Activated naive CD8-positive, alpha-beta T cell treated with anti-CD3 and anti-CD28 coated beads, Interleukin-2, amount 50 U/mL, for 16 hours (primary cell): ENCODE data around the gene BRSK2.

Experiments used
- DNase-seq: peaks from one replicate; pipeline ENCODE4 v3.0.0-alpha.2; 2020; ENCODE audit warnings: low read depth, low spot score

BRSK2 gene

GRCh38 chr11:1375955-1376258 lies 13.8 kb upstream of the BRSK2 start:
- no peak for DNase-seq

- no peak for DNase-seq
These were observed 12.4 kb upstream of the BRSK2 start for GRCh38 chr11:1377231-1377780.

DNA sequence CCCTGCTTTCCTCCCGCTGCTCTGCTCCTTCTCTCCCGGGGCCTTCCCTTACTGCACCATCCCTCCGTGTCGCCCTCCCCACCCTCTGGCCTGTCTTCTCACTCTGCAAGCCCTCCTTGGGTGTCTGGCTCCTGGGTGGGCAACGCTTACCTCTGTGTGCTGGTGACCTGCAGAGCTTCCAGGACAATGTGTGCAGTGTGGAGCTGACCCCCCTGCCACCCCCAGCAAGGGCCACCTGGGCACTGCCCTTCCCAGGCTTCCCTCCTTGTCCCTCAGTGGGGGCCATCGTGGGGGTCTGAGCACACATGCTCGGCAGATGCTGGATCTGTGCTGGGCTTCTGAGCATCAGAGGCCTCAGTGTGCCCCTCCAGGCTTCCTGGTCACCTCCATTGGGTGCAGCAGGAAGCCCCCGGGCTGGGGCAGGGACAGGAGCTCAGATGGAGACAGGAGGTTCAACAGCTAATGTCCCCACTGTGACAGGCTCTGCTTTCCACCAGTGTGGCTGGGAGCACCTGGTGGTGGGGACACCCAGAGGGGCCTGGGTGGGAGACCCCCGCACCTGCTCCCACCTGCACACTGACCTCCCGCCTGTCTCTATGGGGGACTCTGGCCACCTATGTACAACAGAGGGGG lies 7.8 kb upstream of the BRSK2 start:
- no peak for DNase-seq

DNA sequence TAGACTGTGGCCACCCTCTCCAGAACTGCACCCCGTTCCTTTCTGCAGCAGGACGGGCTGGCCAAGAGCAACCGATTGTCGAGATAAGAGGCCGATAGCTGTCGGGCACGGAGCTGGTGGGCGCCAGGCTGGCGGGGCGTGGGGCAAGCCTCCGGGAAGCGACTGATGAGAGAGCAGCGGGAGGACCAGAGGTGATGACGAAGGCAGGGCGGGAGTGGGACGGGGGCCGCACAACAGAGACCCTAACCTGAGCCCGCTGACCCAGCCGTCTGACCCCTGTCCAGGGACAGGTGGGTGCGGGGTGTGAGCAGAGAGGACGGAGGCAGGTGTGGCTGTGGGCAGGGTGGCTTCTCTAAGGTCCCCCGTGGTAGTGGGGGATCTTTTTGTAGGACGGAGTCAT lies 7.3 kb upstream of the BRSK2 start:
- DNase-seq = no peak

- DNase-seq = peak; percentile 60
These were observed 6.7 kb upstream of the BRSK2 start for GRCh38 chr11:1382831-1383607.

DNA sequence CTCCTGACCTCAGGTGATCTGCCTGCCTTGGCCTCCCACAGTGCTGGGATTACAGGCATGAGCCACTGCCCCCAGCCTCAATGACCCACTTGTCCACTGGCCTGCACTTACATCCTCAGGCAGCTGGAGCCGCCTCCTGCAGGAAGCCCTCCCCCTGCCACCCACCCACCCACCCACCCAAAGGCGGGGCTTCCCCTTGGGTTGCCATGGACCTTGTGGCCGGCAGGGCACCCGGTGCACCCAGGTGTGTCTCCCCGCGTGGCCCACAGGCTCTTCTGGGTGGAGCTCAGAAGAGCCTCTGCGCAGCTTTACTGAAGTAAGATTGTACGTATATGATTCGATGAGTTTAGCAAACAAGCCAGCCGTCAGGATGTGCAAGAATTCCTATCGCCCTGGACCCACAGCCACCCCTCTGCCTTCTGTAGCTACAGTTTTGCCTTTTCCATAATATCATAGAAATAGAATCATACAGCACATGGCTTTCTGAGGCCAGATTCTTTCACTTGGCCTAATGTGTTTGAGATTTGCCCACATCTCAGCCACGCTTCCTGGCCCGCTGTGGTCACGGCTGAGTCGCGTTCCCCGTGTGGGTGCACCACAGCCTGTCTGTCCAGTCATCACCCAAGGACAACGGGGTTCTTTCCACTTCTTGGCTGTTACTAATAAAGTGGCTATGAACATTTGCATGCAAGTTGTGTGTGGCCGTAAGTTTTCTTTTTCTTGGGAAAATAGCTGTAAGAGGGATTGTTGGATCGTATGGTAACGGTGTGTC lies 5.3 kb upstream of the BRSK2 start:
- DNase-seq = no peak

- no peak for DNase-seq
These were observed 2.2 kb upstream of the BRSK2 start for GRCh38 chr11:1387521-1387920.

DNA sequence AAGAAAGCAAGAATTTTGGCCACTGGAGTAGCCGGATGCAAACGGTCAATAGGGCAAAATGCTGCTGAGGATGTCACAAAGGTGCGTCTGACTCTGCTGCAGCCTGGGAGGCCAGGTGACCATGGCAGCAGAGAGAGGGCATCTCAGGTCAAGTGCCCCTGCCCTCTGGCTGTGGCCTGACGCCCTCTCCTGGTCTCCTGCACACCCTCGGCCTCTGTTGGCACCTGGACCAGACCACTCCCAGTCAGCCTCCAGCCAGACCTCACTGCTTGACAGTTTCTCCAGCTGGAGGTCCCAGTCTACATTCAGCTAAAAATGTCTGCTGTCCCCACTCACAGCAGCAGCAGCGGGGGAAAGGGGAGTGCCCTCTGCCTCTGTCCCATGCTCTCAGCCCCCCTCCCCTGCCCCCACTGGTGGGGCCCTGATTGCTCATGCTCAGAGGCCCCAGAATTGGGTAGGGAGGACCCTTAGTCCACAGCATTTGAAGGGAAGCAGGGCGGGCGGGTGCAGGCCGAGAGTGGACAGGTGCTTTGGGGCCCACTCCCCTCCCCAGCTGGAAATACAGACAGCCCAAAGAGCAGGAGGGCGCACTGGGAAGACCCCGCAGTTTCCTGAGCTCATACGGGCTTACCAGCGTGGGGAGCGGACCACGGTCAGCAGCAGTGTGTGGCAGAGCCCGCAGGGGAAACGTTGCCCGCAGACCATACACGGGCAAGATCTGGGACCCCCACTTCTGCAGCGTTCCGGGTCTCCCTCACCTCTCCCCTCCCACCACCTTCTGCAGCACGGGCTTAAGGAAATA lies 1.6 kb upstream of the BRSK2 start:
- no peak for DNase-seq

DNA sequence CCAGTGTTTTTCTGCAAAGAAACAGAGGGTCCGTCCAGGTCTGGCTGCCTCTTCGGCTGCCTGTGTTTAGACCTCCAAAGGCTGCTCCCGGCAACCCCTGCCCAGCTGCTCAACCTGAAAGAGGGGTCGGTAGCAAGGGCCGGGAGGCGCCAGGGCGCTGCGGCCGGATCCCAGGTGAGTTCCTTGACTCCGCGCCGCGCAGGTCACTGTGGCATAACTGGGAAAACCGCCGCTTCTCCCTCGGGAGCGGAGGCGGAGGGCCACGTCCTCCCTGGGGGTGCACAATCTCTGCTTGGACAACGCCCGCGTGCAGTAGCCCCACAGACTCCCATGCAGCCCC lies 1.0 kb upstream of the BRSK2 start:
- DNase-seq = no peak

DNA sequence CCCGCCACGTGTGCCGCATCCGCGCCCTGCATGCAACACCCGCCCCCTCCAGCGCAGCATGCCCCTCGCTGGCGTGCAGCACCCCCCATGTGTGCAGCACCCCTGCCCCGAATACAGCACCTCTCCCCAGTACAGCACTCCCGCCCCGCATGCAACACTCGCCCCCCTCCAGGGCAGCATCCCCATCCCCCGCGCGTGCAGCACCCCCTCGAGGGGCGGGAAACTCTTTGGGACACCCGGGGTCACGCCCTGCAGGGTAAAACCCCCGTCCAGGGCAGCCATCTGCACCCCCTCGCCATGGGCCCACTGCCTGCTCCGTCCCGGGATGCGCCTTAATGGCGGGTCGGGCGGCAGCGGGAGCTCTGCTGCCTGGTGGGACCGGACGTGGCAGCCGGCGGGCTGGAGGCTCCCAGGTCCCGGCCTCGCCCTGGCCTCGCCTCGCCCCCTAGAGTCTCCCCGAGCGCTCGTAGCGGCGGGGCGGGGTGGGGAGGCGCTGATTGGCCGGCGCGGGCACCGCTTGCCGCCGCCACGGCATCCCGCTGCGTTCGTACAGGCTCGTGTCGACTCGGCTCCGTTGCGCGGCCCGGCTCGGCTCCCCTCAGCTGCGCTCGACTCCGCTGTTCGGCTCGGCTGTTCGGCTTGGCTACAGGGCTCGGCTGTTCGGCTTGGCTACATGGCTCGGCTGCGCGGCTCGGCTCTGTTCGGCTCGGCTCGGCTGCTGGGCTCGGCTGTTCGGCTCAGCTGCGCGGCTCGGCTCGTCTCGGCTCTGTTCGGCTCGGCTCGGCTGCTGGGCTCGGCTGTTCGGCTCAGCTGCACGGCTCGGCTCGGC lies 417 bp upstream of the BRSK2 start:
- DNase-seq = peak; percentile 92

- DNase-seq = no peak
These were observed 933 bp downstream of the BRSK2 start for GRCh38 chr11:1390569-1391164.

DNA sequence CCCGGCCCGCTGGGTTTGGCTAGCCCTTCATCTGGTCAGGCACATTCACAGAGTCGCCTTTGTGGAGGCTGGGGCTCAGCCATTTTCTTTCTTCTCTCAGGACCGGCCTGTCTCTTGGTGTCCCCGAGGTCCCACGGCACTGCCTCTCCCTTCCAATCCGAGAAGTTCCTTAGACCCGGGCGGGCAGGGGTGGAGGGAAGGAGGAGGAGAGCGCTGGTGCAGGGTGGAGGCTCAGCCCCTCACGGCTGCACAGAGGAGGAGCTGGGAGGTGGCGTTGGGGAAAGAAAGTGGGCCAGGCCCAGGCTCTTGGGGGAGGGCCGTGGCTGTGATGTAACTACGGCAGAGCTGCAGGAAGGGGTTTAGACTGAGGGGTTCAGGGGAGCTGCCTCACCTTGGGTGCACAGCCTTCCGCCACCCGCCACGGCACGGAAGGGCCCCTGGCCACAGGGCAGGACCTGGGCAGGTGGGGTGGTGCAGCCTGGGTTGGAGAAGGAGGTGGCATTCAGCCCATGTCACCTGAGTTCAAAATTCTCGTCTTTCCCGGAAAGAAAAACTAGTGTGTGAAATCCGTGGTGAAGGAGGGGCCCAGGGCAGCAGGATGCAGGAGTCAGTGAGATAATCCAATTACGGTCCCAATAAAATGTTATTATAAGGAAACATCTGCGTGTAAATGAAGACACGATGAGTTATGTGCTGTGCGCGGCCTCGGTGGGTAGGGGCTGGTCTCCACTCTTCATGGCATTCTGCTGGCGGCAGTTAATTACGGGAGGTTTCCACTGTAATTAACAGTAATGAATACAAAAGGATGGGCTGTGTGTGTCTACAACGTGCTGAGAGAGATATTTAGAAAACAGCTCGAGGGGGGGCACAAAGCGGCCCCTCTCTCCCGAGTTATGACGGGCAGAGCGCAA lies 1.7 kb downstream of the BRSK2 start:
- no peak for DNase-seq

- DNase-seq = no peak
These were observed 2.4 kb downstream of the BRSK2 start for GRCh38 chr11:1392111-1392510.

- no peak for DNase-seq
These were observed 2.8 kb downstream of the BRSK2 start for GRCh38 chr11:1392561-1392960.

DNA sequence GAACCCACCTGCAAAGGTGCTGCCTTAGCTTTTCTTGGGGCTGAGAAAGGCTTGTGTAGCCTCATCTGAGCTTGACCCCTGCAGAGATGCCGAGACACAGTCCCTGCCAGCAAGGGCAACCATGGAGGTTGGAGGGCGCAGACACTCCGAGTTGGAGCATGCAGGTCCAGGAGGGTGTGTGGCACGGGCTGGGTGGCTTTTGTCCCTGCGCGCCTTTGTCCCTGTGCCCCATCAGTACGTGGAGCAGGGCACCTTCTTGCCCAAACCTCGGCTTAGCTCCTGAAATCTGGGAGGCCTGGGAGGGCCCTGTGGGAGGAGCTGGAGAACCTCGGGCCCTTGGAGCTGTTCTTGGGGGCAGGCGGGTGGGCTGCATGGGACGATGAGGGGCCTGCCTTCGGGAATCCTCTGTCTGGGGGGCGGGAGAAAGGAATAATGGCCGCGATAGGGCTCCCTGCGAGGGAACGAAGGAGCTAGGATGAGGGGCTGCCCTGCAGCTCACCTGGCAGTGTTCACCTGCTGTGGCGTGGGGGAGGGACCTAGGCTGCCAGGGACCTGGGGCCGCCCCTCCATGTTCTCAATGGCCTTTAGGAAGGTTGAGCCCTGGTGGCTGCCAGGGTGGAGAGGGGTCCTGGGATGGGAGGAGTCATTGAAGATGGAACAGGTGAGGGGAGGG lies 3.4 kb downstream of the BRSK2 start:
- no peak for DNase-seq

DNA sequence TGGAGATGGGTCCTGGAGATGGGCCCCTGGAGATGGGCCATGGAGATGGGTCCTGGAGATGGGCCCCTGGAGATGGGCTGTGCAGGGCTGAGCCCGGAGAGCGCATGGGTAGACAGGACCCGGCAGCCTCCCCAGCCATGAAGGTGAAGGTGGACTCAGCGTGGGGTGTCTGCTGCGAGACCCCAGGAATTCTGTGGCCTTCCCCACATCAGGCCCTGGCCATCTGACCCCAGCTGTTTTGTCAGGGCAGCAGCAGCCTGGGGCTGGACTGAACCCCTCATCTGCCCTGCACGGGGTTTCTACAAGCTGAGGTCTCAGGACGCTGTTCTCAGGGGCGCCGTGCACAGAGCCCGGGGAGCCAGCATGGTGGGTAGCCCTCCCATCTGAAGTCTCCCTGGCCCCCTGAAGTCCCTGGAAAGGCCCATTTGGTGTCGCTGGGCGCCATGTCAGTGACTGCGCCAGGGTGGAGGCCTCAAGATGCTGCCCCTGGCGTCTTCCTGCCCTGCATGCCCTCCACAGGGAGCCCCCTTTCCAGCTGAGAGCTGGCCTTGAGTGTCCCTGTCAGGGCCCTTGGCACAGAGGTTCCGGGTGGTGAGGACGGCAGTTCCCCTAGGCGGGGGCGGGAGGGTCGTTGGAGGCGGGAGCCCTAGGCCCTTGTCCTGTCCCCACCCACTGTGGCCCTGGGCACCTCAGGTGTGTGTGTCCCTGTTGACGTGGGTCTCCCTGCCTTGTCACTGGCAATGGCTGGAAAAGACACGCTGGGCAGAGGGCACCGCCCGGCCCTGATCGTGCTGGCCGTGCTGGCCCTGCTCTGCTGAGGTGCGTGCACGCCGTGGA lies 5.4 kb downstream of the BRSK2 start:
- DNase-seq = no peak

DNA sequence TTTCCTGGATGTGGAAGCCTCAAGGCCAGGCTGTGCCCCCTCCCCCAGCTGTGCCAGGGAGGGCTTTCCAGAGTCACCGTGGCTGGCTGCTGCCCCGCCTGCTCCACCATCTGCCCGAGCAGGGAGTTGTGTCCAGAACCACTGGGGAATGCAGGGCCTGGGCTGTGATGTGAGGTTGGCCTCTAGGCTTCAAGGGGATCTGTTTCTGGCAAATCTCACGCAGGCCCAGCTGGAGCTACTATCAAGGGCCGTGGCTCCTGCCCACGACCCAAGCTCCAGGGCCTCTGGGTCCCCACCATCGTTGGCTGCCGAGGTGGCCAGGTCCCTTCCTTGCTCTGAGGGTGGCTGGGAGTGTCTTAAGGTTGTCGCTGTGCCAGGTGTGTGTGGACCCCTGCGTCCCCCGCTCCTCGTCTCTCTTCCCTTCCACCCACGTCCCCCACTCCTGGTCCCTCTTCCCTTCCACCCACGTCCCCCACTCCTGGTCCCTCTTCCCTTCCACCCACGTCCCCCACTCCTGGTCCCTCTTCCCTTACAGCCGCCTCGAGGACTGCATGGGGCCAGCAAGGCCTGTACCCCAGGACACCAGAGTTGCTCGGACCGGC lies 6.1 kb downstream of the BRSK2 start:
- DNase-seq = no peak
